Stimulated activated CD8-positive, alpha-beta memory T cell treated with anti-CD3 and anti-CD28 coated beads, Interleukin-15, amount 100 ng/mL, for 4 hours (primary cell): Measurements from ENCODE around the gene C3orf22.

Experiments
- DNase-seq, 2 donors: peaks; one replicate each; pipeline ENCODE4 v3.0.0-alpha.2; 2020; ENCODE audit warnings: low read depth in 2 of 2

The C3orf22 gene

DNA sequence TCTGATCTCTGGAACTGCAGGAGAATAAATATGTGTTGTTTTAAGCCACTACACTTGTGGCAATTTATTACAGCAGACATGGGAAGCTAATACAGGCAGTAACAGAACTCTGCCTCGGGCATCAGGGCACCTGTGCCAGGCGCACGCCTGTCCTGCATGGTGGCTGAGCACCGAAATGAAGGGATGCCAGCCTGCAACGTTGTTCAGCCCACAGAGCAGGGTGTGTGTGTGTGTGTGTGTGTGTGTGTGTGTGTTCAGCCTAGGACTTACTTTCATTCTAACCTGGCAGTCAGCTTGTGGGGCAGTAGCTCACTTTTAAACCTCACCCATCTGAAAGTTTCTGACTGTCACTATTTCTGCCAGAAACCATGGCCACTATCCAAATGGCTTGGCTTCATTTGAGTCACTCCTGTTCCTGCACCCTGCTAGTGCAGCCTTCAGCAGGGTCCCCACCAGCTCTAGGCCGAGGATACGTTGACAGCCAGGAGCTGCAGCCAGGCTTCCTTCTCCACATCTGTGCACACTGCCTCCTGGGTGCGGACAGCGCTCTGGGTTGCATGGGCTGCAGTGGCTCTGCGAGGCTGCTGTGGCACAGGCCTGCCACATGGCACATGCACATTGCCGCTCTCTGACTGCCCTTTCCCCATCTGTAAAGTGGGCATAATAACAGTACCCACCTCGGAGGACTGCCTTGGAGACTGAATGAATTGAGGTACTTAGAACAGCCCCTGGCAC, 45.6 kb downstream of the C3orf22 start:
- DNase-seq: no peak

DNA sequence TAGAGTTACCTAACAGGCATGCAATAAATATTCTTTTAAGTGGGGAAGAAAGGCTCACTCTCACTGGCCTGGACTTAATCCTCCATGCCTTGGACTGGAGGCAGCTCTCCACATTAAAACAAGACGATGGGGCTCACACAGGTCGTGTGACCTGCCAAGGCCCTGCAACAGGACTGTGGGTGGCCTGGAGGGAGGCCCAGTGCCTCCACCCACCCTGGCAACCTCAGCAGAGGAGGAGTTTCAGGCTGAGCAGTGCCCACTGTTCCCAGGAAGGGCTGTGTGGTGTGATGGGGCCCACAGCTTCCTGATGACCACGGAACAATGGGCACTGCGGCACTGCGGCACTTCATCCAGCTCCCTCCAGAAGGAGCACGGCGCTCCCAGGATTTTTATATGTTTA, 46.7 kb downstream of the C3orf22 start:
- no peak for DNase-seq

DNA sequence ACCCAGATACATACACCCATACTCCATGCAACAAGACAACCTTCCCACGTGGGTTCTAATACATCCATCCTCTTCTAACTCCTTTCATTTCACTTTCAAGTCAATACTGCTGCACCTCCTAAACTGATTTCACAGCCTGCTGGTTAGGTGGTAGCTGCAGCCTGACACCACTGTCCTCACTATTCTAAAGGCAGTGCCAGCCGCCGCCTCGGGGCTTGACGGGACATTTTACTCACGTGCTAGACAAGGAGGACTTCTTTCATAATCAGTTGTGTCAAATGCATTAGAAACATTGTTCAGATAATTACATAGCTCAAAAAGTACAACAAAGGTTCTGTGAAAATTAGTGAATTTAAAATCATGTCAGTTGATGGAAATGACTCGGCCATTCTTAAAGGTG, 47.4 kb downstream of the C3orf22 start:
- DNase-seq: no peak

DNA sequence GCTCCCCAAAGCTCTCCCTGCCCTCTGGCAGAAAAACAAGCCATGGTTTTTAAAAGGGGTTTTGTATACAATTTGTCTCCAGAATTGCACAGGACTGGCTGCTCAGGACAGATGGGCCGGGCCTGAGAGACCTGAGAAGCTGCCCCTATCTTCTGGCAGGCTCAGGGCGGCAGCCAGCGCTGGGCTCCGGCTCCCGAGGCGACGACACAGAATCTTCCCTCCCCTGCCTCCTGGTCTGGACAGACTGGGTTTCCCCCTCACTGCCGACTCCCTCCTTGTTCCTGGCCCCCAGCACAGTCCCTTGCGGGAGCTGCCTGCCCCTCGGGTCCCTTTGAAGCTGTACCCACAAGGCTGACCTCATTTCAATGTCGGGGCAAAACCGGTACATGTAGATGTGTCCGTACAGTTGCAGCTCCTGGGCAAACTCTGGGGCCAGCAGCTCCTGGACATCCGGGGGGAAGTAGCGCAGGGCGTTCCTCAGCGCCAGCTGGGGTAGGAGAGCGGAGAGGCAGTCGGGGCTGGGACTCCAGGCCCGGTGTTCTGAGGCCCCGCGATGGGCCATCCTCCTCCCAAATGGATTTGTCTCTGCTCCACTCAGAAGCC, 48.3 kb downstream of the C3orf22 start:
- DNase-seq: no peak

DNA sequence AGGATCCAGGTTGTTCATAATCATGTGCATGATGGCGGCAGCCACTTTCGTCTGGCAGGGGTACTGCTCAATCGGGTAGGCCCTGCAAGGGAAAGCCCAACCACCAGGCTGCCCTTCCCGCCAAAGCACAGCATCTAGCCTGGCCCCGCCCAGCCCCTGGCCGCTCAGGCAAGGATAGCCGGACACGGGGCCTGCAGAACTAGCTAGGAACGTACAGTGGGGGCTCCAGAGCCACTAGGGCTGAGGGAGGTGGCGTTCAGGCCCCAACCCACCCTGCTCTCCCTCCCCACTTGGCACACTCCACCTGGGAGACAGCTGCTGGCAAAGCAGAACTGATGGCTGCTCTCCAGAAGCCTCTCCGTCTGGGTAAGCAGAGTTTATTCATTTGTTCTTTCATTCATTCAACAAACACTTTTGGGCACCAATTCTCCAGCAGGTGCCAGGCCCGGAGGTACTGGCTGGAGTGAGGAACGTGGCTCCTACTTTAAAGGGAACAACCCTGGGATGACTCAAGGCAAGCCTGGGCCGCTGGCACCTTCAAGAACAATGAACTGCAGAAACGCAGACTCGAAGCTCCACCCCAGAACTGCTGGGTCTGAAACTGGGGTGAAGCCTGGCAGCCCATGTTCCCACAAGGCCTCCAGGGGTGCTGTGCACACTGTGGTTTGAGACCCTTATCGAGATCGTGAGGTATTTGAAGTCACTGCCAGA, 49.0 kb downstream of the C3orf22 start:
- DNase-seq: no peak

DNA sequence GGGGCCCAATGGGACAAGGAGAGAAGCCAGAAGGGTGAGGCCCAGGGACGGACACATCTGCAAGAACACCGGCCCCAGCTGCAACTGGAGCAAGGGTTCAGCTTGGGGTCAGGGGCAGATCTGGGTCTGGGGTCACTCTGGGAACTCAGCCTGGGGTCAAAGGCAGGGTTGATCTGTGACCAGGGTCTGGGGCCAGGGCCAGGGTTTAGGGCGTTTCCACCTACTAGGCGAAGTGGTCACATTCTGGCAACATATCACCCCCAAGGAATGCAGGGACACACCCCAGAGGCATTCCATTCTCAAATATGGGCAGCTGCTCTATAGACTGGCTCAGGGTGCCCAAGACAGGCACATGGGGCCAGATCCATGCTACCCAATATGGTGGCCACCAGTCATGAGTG, 50.2 kb downstream of the C3orf22 start:
- DNase-seq: no peak

DNA sequence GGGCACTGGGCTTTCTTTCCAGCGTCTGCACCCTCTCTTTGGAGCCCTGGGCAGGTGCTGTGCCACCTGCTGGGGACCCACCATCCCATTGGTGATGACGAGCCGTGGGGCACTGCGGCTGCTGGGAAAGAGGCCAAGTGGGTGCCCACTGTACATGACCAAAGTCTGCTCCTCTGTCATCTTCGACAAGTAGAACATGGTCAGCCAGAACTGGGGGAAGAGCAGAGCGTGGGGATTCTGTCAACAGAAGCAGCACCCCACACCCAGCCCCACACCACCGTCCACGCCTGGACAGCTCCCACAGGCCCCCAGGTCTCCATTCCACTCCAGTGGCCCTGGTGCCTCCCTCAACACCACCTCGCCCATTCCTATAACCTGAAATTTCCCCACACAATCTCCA, 50.8 kb downstream of the C3orf22 start:
- DNase-seq: no peak

DNA sequence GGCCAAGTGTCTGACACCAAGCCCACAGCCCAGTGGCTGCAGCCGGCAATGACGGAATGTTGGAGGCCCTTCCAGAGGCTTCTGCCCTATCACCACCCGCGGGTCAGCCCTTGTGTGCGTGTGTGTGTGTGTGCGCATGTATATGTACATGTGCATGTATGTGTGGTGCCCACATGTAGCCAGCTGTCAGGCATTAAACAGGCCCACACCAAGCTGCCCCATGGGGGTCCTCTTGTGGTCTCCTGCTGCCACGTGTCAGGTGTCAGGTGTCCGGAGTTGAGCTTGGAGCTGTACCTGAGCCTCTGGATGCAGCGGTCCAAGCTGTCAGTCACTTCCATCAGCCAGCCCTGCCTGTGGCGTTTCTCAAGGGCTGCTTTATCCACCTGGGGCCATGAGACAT, 55.0 kb downstream of the C3orf22 start:
- no peak for DNase-seq

DNA sequence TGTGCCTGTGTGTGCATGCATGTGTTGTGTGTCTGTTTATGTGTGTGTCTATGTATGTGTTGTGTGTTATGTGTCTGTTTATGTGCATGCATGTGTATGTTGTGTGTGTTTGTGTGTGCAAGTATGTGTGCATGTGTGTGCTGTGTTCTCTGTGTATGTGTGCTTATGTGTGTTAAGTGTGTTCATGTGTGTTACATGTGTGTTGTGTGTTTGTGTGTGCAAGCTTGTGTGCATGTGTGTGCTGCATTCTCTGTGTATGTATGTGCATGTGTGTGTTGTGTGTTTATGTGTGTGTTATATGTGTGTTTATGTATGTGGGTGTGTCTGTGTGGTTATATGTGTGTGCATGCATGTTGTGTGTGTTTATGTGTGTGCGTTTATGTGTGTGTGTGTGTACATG, 56.1 kb downstream of the C3orf22 start:
- no peak for DNase-seq

DNA sequence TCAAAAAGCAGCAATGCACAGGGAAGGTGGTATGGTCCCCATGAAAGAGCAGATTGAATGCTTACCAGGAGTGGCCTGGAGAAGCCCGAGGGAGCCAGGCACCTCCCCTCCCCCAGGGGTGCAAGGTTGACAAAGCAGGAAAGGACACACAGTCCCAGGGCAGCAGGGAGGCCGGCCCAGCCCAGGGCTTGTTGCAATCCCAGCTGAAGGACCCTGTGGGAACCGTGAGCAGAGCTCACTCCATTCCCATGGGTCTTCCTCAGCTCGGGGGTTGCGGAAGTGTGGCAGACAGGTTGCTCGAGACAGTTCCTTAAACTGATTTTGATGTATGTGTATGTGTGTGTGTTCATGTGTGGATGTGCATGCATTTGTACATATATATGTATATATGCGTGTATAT, 57.0 kb downstream of the C3orf22 start:
- no peak for DNase-seq

DNA sequence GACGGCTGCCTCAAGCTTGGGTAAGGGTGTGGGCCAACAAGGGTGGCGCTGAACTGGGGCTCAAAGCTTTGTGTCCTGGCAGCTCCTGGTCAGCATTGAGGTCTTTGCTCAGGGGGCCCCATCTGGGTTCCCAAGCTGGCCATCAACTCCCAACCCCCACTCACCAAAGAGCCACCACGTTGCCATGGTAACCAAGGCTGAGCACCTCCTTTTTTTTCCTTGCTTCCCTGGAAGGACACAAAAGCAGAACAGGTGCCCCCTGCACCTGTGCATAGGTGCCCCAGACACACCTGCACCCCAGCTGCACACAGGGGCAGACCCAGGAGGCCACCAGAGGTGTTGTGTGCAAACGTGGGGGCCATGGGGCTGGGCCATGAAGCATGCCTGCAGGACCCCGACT, 57.7 kb downstream of the C3orf22 start:
- no peak for DNase-seq

DNA sequence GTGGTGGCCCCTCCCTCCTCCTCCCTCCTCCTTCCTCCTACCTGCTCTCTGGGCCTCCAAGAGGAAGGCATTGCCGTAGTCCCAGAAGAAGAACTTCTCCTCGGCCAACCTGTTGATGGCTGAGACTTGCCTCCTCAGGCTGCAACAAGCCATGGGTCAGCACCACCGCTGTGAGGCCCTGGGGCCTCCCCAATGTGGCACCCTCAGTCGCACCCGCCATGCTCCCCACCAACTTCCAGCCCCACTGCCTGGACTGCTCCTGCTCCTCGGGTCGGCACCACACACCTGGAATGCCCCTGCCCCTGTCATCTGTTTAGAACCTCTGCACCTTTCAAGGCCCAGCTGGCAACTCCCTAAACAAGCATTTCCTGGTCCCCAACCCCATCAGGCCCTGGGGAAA, 58.7 kb downstream of the C3orf22 start:
- no peak for DNase-seq
